GM23338 (cell line): ENCODE results near the gene TOM1L2. TPM values are rescaled to one million over a fixed set of nuclear protein-coding genes. Genes with fewer than 3 reads are reported as not detected.

Source experiments
- ATAC-seq: fragments of 200-7000 bp; cut with Tn5 transposase; 3 replicates; pipeline ENCODE4 v1.9.1; 2020
- DNase-seq: peaks from one replicate; pipeline ENCODE4 v3.0.0-alpha.2; 2015; ENCODE audit warnings: low spot score
- H2AFZ ChIP-seq: fragments of 200-600 bp; sonication (generic); 2 replicates; pipeline ENCODE4 v1.8.0; 2016; ENCODE audit warnings: antibody characterized with exemption, mild to moderate bottlenecking, moderate library complexity
- H3F3A ChIP-seq: fragments of 200-600 bp; sonication (generic); replicated peaks from 2 replicates; pipeline ENCODE4 v1.8.0; 2017; ENCODE audit warnings: antibody characterized with exemption, mixed run types, low read depth
- H3K27ac ChIP-seq: fragments of 200-600 bp; sonication (generic); 2 replicates; pipeline ENCODE4 v1.6.1; 2016; ENCODE audit warnings: low read depth
- H3K27me3 ChIP-seq: fragments of 200-600 bp; sonication (generic); 2 replicates; pipeline ENCODE4 v1.8.0; 2016; ENCODE audit warnings: mild to moderate bottlenecking, mixed run types, moderate library complexity; ENCODE audit not compliant: insufficient read depth
- H3K36me3 ChIP-seq: fragments of 200-600 bp; sonication (generic); 2 replicates; pipeline ENCODE4 v1.8.0; 2016; ENCODE audit warnings: mild to moderate bottlenecking; ENCODE audit not compliant: insufficient read depth
- H3K4me1 ChIP-seq: fragments of 200-600 bp; sonication (generic); 2 replicates; pipeline ENCODE4 v1.8.0; 2016; ENCODE audit warnings: mild to moderate bottlenecking, moderate library complexity; ENCODE audit not compliant: insufficient read depth
- H3K4me2 ChIP-seq: fragments of 200-600 bp; sonication (generic); 2 replicates; pipeline ENCODE4 v1.7.1; 2017; ENCODE audit warnings: mixed run types
- H3K4me3 ChIP-seq: fragments of 200-600 bp; sonication (generic); 2 replicates; pipeline ENCODE4 v1.6.1; 2016; ENCODE audit warnings: mixed run types
- H3K79me2 ChIP-seq: fragments of 200-600 bp; sonication (generic); replicated peaks from 2 replicates; pipeline ENCODE4 v1.8.0; 2017; ENCODE audit warnings: mild to moderate bottlenecking; ENCODE audit not compliant: insufficient read depth
- H3K9me2 ChIP-seq: fragments of 200-600 bp; sonication (generic); 2 replicates; pipeline ENCODE4 v1.8.0; 2017; ENCODE audit not compliant: insufficient read depth
- H4K20me1 ChIP-seq: fragments of 200-600 bp; sonication (generic); replicated peaks from 2 replicates; pipeline ENCODE4 v1.8.0; 2017; ENCODE audit warnings: mild to moderate bottlenecking; ENCODE audit not compliant: insufficient read depth
- H3K27ac Mint-ChIP-seq: 2 replicates; pipeline ENCODE4 v1.8.0; 2020; ENCODE audit warnings: inconsistent platforms, mild to moderate bottlenecking, moderate library complexity, mixed read lengths
- H3K27me3 Mint-ChIP-seq: 3 replicates; pipeline ENCODE4 v1.8.0; 2022; ENCODE audit warnings: low read depth, mild to moderate bottlenecking, moderate library complexity, mixed read lengths, inconsistent platforms; ENCODE audit not compliant: insufficient read depth, poor library complexity
- H3K36me3 Mint-ChIP-seq: 3 replicates; pipeline ENCODE4 v1.8.0; 2021; ENCODE audit warnings: low read depth, mild to moderate bottlenecking, inconsistent platforms, moderate library complexity, mixed read lengths
- H3K4me1 Mint-ChIP-seq: 3 replicates; pipeline ENCODE4 v1.8.0; 2020; ENCODE audit warnings: mild to moderate bottlenecking, inconsistent platforms, mixed read lengths
- H3K4me3 Mint-ChIP-seq: 3 replicates; pipeline ENCODE4 v1.8.0; 2021; ENCODE audit warnings: moderate library complexity, mild to moderate bottlenecking, inconsistent platforms, mixed read lengths
- H3K9me3 Mint-ChIP-seq: 3 replicates; pipeline ENCODE4 v1.8.0; 2020; ENCODE audit warnings: moderate library complexity, mild to moderate bottlenecking, inconsistent platforms, mixed read lengths
- CREB1 ChIP-seq: fragments of 250-450 bp; sonication (Bioruptor Pico); IDR thresholded peaks from 2 replicates; pipeline ENCODE4 v1.5.0; 2020; ENCODE audit warnings: low read depth, mild to moderate bottlenecking, moderate library complexity
- EZH2 ChIP-seq: fragments of 200-600 bp; sonication (generic); IDR thresholded peaks from one replicate; pipeline ENCODE4 v1.8.0; 2017; ENCODE audit warnings: antibody characterized with exemption, mild to moderate bottlenecking, low read depth; ENCODE audit not compliant: unreplicated experiment
- EZH2phosphoT487 ChIP-seq: fragments of 200-600 bp; sonication (generic); IDR thresholded peaks from one replicate; pipeline ENCODE4 v1.8.1; 2018; ENCODE audit warnings: antibody characterized with exemption; ENCODE audit not compliant: unreplicated experiment
- JUNB ChIP-seq: IDR thresholded peaks from one replicate; pipeline ENCODE4 v1.6.1; 2016; ENCODE audit warnings: antibody characterized with exemption; ENCODE audit not compliant: unreplicated experiment
- NANOG ChIP-seq: IDR thresholded peaks from 2 replicates; pipeline ENCODE4 v1.6.1; 2016; ENCODE audit warnings: antibody characterized with exemption, borderline replicate concordance
- POLR2AphosphoS5 ChIP-seq: IDR thresholded peaks from 2 replicates; pipeline ENCODE4 v1.6.1; 2016; ENCODE audit warnings: antibody characterized with exemption, low read depth
- ZNF331 ChIP-seq: fragments of 250-450 bp; sonication (Bioruptor Pico); IDR thresholded peaks from 2 replicates; pipeline ENCODE4 v1.5.0; 2020; ENCODE audit warnings: low read depth, mild to moderate bottlenecking, moderate library complexity
- polyA plus RNA-seq: library from polyadenylated mRNA; unstranded; fragments of >200 nt; fragmentation: Nextera tagmentation; extraction: Ambion mirVana; gene quantifications from 2 replicates; pipeline ENCODE4 v1.2.1, GENCODE V29; 2016
- total RNA-seq: library from RNA; depleted of rRNA; stranded (reverse); fragments of >200 nt; shearing (Covaris generic); gene quantifications from 2 replicates; pipeline ENCODE4 v1.2.3, GENCODE V29; 2014
- TF ChIP-seq, protein P1 (sequence below), 2 experiments: fragments of 200-600 bp in 1 of 2; sonication (generic) in 1 of 2; conservative IDR thresholded peaks; 2 replicates each; pipeline versions ENCODE4 v1.5.1 to v1.6.1; 2016 to 2017; ENCODE audit warnings: antibody characterized with exemption in 2 of 2, low read depth in 2 of 2, mild to moderate bottlenecking in 2 of 2, moderate library complexity in 1 of 2
- TF ChIP-seq, protein P2 (sequence below): IDR thresholded peaks from 2 replicates; pipeline ENCODE4 v1.6.1; 2016; ENCODE audit warnings: antibody characterized with exemption
- TF ChIP-seq, protein P3 (sequence below): IDR thresholded peaks from one replicate; pipeline ENCODE4 v1.6.1; 2018; ENCODE audit warnings: antibody characterized with exemption; ENCODE audit not compliant: unreplicated experiment

TOM1L2 gene
- total and polyA plus RNA-seq, 2 experiments from 2014 or later, result 3.3 TPM

DNA sequence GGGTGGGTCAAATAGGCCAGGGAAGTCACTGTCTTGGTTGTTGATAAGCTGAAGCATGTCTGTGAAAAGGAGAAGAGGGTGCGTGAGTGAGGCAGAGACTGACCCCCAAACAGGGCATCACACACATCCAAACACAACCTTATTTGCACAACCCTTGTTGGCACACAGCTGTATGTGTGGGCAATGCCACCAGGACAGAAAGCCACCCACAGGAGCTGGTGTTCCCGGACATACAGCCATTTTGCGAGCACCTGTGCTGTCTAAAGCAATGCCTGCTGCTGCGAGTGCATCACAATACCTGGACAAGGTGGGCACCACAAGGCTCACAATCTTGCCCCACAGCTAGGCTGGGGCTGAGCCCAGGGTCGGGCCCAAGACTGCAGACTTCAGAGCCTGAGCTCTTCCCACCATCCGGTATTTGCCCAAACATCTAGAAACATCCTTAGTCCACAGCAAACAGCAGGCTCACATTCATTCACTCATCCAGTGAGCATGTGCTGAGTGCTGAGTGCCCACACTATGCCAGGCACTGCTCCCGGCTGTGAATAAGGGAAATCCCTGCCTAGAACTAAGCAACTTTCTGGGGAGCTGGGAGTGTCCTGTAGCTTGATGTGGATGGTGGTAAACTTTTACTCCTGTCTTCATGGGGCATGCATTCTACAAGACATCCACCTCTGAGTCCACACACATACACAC lies 151.6 kb downstream of the TOM1L2 start (continued):
- TF ChIP-seq, protein P1, sequence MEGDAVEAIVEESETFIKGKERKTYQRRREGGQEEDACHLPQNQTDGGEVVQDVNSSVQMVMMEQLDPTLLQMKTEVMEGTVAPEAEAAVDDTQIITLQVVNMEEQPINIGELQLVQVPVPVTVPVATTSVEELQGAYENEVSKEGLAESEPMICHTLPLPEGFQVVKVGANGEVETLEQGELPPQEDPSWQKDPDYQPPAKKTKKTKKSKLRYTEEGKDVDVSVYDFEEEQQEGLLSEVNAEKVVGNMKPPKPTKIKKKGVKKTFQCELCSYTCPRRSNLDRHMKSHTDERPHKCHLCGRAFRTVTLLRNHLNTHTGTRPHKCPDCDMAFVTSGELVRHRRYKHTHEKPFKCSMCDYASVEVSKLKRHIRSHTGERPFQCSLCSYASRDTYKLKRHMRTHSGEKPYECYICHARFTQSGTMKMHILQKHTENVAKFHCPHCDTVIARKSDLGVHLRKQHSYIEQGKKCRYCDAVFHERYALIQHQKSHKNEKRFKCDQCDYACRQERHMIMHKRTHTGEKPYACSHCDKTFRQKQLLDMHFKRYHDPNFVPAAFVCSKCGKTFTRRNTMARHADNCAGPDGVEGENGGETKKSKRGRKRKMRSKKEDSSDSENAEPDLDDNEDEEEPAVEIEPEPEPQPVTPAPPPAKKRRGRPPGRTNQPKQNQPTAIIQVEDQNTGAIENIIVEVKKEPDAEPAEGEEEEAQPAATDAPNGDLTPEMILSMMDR (conservative IDR thresholded peaks at IDR 0.05; ENCODE audit: low read depth in 2 of 2), result no peak
- no peak for TF ChIP-seq CREB1 (CRISPR knock-in tag)
- no peak for TF ChIP-seq JUNB
- TF ChIP-seq, protein P2, sequence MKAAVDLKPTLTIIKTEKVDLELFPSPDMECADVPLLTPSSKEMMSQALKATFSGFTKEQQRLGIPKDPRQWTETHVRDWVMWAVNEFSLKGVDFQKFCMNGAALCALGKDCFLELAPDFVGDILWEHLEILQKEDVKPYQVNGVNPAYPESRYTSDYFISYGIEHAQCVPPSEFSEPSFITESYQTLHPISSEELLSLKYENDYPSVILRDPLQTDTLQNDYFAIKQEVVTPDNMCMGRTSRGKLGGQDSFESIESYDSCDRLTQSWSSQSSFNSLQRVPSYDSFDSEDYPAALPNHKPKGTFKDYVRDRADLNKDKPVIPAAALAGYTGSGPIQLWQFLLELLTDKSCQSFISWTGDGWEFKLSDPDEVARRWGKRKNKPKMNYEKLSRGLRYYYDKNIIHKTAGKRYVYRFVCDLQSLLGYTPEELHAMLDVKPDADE, result no peak
- no peak for TF ChIP-seq POLR2AphosphoS5
- TF ChIP-seq EZH2, result no peak
- TF ChIP-seq EZH2phosphoT487, result no peak

DNA sequence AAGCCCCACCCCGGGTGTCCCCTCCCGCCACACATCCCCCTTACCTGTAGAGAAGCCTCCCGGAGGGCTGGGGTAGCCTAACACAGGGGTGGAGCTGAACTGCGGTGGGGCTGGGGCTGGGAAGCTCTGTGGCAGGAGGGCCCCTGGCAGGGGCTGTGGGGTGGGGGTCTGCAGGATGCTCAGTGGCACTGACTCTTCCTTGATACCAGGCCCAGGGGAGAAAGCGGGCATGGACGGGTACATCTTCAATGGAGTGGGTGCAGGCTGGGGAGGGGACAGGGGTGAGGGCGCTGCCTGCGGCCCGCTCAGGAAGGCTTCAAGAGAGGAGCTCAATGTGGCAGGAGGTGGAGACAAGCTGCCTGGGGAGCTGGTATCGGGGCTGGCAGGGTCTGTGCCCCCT lies 152.2 kb downstream of the TOM1L2 start:
- Histone ChIP-seq H3K4me2 (no peak overlapping the region), H3K36me3 (peaks cover 5% of the 10 kb centered on the region; the same call in 1 of the 2 replicates), H3K27me3 (no peaks in the 10 kb centered on the region), H3K9me2 (no peaks in the 10 kb centered on the region), H3K79me2 (peaks cover 41% of the 10 kb centered on the region), H2AFZ (no peak overlapping the region), H3K4me1 (peaks cover 31% of the 10 kb centered on the region), H3K4me3 (no peak overlapping the region), H4K20me1 (peaks cover 52% of the 10 kb centered on the region), H3K27ac (no peak overlapping the region), H3F3A (peaks cover 18% of the 10 kb centered on the region)
- Mint-ChIP-seq H3K4me3 (no peak overlapping the region; the same call in 2 of the 3 replicates), H3K27ac (no peak overlapping the region), H3K36me3 (peaks cover 48% of the 10 kb centered on the region), H3K9me3 (no peaks in the 10 kb centered on the region; the same call in 2 of the 3 replicates), H3K27me3 (peaks cover 25% of the 10 kb centered on the region), H3K4me1 (peaks cover 66% of the 10 kb centered on the region)
- no peak for TF ChIP-seq CREB1 (CRISPR knock-in tag)
- TF ChIP-seq NANOG, result no peak
- TF ChIP-seq EZH2, result no peak
- DNase-seq (no peak), ATAC-seq (no peak)

DNA sequence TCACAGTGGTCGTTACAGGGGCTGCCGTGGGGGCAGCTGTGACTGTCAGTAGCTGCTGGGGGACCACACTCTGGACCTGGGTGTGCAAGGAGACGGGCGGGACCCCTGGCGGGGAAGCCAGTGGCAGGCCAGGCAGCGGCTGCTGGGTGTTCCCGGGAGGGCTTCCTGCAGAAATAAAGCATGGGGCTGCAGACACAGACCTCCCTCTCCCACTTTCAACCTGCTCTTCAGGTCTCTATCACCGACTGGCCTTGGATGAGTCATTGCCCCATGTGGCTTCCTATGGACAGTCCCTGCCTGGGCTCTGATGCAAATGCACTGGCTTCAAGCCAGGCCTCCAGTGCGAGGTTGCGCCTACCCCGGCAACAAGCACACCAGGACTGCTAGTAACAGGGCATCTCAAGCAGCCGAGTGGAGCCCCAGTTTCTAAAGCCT lies 152.6 kb downstream of the TOM1L2 start:
- Mint-ChIP-seq H3K4me1 (peaks cover 61% of the 10 kb centered on the region), H3K4me3 (no peak overlapping the region; the same call in 2 of the 3 replicates), H3K36me3 (peaks cover 53% of the 10 kb centered on the region), H3K27me3 (peaks cover 21% of the 10 kb centered on the region), H3K27ac (no peak overlapping the region), H3K9me3 (no peaks in the 10 kb centered on the region; the same call in 2 of the 3 replicates)
- no peak overlapping the region for H3K4me3 ChIP-seq
- ATAC-seq (no peak; the same call in 2 of the 3 replicates), DNase-seq (peak; percentile 38)
- H3K27ac ChIP-seq, result no peak overlapping the region
- H3K36me3 ChIP-seq, result peaks cover 5% of the 10 kb centered on the region; the same call in 1 of the 2 replicates
- H2AFZ ChIP-seq, result no peak overlapping the region
- peaks cover 49% of the 10 kb centered on the region for H4K20me1 ChIP-seq
- H3F3A ChIP-seq, result peaks cover 14% of the 10 kb centered on the region
- no peak overlapping the region for H3K4me2 ChIP-seq
- no peaks in the 10 kb centered on the region for H3K27me3 ChIP-seq
- H3K4me1 ChIP-seq, result peaks cover 26% of the 10 kb centered on the region
- peaks cover 36% of the 10 kb centered on the region for H3K79me2 ChIP-seq
- H3K9me2 ChIP-seq, result no peaks in the 10 kb centered on the region
- no peak for TF ChIP-seq EZH2
- TF ChIP-seq NANOG, result no peak
- no peak for TF ChIP-seq ZNF331
- no peak for TF ChIP-seq EZH2phosphoT487
- TF ChIP-seq JUNB, result no peak
- TF ChIP-seq, protein P3, sequence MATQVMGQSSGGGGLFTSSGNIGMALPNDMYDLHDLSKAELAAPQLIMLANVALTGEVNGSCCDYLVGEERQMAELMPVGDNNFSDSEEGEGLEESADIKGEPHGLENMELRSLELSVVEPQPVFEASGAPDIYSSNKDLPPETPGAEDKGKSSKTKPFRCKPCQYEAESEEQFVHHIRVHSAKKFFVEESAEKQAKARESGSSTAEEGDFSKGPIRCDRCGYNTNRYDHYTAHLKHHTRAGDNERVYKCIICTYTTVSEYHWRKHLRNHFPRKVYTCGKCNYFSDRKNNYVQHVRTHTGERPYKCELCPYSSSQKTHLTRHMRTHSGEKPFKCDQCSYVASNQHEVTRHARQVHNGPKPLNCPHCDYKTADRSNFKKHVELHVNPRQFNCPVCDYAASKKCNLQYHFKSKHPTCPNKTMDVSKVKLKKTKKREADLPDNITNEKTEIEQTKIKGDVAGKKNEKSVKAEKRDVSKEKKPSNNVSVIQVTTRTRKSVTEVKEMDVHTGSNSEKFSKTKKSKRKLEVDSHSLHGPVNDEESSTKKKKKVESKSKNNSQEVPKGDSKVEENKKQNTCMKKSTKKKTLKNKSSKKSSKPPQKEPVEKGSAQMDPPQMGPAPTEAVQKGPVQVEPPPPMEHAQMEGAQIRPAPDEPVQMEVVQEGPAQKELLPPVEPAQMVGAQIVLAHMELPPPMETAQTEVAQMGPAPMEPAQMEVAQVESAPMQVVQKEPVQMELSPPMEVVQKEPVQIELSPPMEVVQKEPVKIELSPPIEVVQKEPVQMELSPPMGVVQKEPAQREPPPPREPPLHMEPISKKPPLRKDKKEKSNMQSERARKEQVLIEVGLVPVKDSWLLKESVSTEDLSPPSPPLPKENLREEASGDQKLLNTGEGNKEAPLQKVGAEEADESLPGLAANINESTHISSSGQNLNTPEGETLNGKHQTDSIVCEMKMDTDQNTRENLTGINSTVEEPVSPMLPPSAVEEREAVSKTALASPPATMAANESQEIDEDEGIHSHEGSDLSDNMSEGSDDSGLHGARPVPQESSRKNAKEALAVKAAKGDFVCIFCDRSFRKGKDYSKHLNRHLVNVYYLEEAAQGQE, result no peak
- TF ChIP-seq POLR2AphosphoS5, result no peak
- TF ChIP-seq CREB1 (CRISPR knock-in tag), result no peak
- TF ChIP-seq, protein P2, result no peak
